ENCODE results near the gene RNU7-1. TPM values are rescaled to one million over a fixed set of nuclear protein-coding genes. Genes with fewer than 3 reads are reported as not detected.

The RNU7-1 gene
- total RNA-seq, 1 donor = not detected

DNA sequence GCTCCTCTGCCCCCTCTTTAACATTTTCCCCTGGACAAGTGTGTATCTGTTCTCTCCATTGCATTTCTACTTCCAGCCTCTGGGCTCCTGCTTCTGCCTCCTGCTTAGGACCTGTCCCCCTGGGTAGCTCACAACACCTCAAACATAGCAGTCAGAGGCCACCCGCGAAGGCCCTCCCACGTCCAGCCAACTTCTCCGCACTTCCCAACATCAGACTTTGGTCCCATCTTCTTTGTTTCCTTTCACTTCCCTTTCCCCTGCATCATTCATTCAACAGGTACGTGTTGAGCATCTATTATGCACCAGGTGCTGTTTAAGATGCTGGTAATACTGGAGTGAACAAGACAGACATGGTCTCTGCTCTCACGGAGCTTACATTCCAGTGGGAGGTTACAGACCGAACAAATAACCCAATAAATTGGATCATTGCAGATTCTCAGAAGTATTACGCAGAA, 3.3 kb downstream of the RNU7-1 start:
- Histone ChIP-seq H3K9me3 (ENCODE audit: low read depth, low read length) (no peaks in the 10 kb centered on the region), H3K4me1 (ENCODE audit: insufficient read depth, low read length) (peaks cover 20% of the 10 kb centered on the region), H3K4me3 (ENCODE audit: insufficient read depth, low read length) (no peak overlapping the region), H3K4me2 (ENCODE audit: insufficient read depth, low read length) (no peak overlapping the region), H4K20me1 (ENCODE audit: insufficient read depth, low read length) (no peaks in the 10 kb centered on the region), H3K27me3 (ENCODE audit: insufficient read depth, low read length) (no peaks in the 10 kb centered on the region), H2AFZ (ENCODE audit: low read length) (no peak overlapping the region), H3K79me2 (ENCODE audit: insufficient read depth, low read length) (no peaks in the 10 kb centered on the region), H3K27ac (ENCODE audit: low read depth, low read length) (no peak overlapping the region), H3K36me3 (ENCODE audit: insufficient read depth, low read length) (peaks cover 12% of the 10 kb centered on the region)
- DNase-seq (ENCODE audit: insufficient read length, low spot score, missing footprints) = no peak
- TF ChIP-seq, protein P1, sequence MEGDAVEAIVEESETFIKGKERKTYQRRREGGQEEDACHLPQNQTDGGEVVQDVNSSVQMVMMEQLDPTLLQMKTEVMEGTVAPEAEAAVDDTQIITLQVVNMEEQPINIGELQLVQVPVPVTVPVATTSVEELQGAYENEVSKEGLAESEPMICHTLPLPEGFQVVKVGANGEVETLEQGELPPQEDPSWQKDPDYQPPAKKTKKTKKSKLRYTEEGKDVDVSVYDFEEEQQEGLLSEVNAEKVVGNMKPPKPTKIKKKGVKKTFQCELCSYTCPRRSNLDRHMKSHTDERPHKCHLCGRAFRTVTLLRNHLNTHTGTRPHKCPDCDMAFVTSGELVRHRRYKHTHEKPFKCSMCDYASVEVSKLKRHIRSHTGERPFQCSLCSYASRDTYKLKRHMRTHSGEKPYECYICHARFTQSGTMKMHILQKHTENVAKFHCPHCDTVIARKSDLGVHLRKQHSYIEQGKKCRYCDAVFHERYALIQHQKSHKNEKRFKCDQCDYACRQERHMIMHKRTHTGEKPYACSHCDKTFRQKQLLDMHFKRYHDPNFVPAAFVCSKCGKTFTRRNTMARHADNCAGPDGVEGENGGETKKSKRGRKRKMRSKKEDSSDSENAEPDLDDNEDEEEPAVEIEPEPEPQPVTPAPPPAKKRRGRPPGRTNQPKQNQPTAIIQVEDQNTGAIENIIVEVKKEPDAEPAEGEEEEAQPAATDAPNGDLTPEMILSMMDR (IDR thresholded peaks at IDR 0.05; ENCODE audit: extremely low read depth, low read depth, low read length) = no peak

DNA sequence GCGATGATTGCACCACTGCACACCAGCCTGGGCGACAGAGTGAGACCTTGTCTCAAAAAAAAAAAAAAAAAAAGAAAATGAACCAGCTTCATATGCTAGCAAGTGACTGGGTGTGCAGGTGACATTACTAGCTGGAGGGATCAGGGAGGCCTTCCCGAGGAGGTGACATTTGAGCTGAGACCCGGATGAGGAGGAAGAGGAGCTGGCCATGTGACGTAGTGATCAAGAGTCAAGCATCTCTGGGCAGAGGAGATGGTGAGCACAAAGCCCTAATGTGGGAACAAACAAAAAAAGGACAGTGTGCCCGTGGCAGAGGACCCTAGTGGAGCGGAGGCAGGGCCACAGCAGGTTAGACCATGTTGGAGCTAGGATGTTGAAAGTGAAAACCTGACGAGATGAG, 4.0 kb downstream of the RNU7-1 start:
- H4K20me1 ChIP-seq (ENCODE audit: insufficient read depth, low read length) = no peaks in the 10 kb centered on the region
- H3K79me2 ChIP-seq (ENCODE audit: insufficient read depth, low read length) = no peaks in the 10 kb centered on the region
- H3K27me3 ChIP-seq (ENCODE audit: insufficient read depth, low read length) = no peaks in the 10 kb centered on the region
- no peaks in the 10 kb centered on the region for H3K9me3 ChIP-seq (ENCODE audit: low read depth, low read length)
- no peak overlapping the region for H3K27ac ChIP-seq (ENCODE audit: low read depth, low read length)
- no peak overlapping the region for H3K4me2 ChIP-seq (ENCODE audit: insufficient read depth, low read length)
- H3K36me3 ChIP-seq (ENCODE audit: insufficient read depth, low read length) = peaks cover 12% of the 10 kb centered on the region
- TF ChIP-seq, protein P1 (IDR thresholded peaks at IDR 0.05; ENCODE audit: extremely low read depth, low read depth, low read length) = no peak
- no peak overlapping the region for H2AFZ ChIP-seq (ENCODE audit: low read length)
- H3K4me3 ChIP-seq (ENCODE audit: insufficient read depth, low read length) = no peak overlapping the region
- DNase-seq (ENCODE audit: insufficient read length, low spot score, missing footprints) = no peak
- peaks cover 16% of the 10 kb centered on the region for H3K4me1 ChIP-seq (ENCODE audit: insufficient read depth, low read length)

DNA sequence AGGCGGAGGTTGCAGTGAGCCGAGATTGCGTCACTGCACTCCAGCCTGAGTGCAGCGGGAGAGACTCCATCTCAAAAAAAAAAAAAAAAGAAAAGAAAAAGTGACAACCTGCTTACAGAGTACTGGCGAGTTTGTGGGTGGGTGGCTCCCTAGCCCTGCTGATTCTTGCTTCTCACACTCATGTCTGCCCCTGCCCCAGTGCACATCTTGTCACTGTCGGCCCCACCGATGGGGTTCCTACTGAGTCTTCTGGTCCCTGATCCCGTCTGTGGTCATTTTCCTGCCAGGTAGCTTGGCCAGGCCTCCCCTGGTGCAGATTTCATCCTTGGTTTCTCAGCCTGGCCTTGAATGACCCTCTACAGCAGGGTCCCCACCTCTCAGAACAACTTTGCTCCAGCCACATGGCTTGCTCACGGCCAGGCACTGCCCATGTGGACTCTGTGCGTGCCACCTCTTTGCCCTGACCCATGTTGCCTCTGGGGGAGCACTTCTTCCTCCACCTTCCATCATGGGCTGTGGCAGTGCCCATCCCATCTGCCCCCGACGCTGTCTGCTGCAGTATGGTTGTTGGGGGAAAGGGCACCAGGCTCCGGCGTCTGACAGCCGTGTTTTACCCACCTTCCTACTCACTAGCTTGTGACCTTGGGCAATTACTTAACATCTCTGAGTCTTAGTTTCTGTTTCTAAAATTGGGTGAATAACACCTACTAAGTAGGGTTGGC, 5.4 kb downstream of the RNU7-1 start:
- peak; percentile 86 for DNase-seq (ENCODE audit: insufficient read length, low spot score, missing footprints)
- Histone ChIP-seq H3K36me3 (ENCODE audit: insufficient read depth, low read length) (peaks cover 12% of the 10 kb centered on the region), H3K9me3 (ENCODE audit: low read depth, low read length) (no peaks in the 10 kb centered on the region), H3K4me1 (ENCODE audit: insufficient read depth, low read length) (peaks cover 15% of the 10 kb centered on the region), H3K79me2 (ENCODE audit: insufficient read depth, low read length) (no peaks in the 10 kb centered on the region), H4K20me1 (ENCODE audit: insufficient read depth, low read length) (no peaks in the 10 kb centered on the region), H3K4me3 (ENCODE audit: insufficient read depth, low read length) (no peak overlapping the region), H3K4me2 (ENCODE audit: insufficient read depth, low read length) (no peak overlapping the region), H2AFZ (ENCODE audit: low read length) (no peak overlapping the region), H3K27me3 (ENCODE audit: insufficient read depth, low read length) (no peaks in the 10 kb centered on the region), H3K27ac (ENCODE audit: low read depth, low read length) (no peak overlapping the region)
- TF ChIP-seq, protein P1 (IDR thresholded peaks at IDR 0.05; ENCODE audit: extremely low read depth, low read depth, low read length) = peak; percentile 22

DNA sequence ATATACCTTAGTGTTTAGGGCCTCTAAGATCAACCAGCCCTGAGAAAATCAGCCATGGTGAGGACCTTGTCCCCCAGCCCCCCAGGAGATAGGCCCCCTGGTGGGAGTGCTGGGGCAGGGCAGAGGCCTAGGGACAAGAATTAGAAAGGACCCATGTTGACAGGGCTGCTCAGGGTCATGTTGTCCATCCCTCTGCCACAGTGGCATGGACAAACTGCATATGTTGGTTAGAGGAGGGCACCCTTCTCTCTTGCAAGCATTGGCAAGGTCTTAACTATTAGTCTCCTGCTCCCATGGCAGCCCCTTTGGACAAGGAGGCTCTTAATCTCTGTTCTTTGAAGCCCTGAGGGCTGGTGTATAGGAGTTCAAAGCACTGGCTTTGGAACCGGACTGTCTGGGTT, 6.8 kb downstream of the RNU7-1 start:
- Histone ChIP-seq H3K36me3 (ENCODE audit: insufficient read depth, low read length) (peaks cover 11% of the 10 kb centered on the region), H3K4me3 (ENCODE audit: insufficient read depth, low read length) (no peak overlapping the region), H2AFZ (ENCODE audit: low read length) (no peak overlapping the region), H3K27me3 (ENCODE audit: insufficient read depth, low read length) (no peaks in the 10 kb centered on the region), H3K27ac (ENCODE audit: low read depth, low read length) (no peak overlapping the region), H3K4me2 (ENCODE audit: insufficient read depth, low read length) (no peak overlapping the region), H3K79me2 (ENCODE audit: insufficient read depth, low read length) (no peaks in the 10 kb centered on the region), H4K20me1 (ENCODE audit: insufficient read depth, low read length) (no peaks in the 10 kb centered on the region), H3K9me3 (ENCODE audit: low read depth, low read length) (no peaks in the 10 kb centered on the region), H3K4me1 (ENCODE audit: insufficient read depth, low read length) (peaks cover 12% of the 10 kb centered on the region)
- DNase-seq (ENCODE audit: insufficient read length, low spot score, missing footprints) = peak; percentile 65
- TF ChIP-seq, protein P1 (IDR thresholded peaks at IDR 0.05; ENCODE audit: extremely low read depth, low read depth, low read length) = peak; percentile 30

Measured in osteoblast (primary cell).